ENCODE results near the gene AZGP1. TPM values are rescaled to one million over a fixed set of nuclear protein-coding genes. Genes with fewer than 3 reads are reported as not detected.
"Not testable (repeated sequence)": the region's sequence is repeated elsewhere in the genome, so short reads cannot be mapped to it uniquely, and the experiment has no call there.

Gene AZGP1
- polyA plus RNA-seq, 1 of the 3 experiments (the other 2 are of a cell fraction) = not detected

DNA sequence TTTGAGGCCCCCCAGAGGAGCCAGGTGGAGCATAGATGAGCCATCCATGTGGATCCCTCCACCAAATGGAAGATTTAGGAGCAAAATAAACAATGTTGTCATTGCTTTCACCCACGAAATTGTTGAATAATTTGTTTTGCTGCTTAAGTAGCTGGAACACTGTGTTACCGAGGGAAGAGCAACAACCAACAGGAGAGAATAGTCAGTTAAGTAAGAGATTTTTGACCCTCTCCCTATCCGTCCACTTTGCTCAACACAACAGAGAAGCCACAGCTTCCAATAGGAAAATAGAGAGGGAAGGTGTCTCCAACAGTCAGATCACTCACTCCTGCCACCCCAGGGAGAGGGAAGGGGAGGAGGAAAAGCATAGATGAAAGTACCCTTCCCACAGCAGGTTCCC is 35.7 kb upstream of the AZGP1 start:
- H3K4me1 ChIP-seq (ENCODE audit: control insufficient read depth in 1 of 2, insufficient read depth in 2 of 2, low read depth in 1 of 2, low read length in 1 of 2) = peaks cover 0 to 6% of the 10 kb centered on the region in 2 experiments; a peak in 1 of 4 replicates
- POLR2A ChIA-PET = no interaction called here
- H3K4me2 ChIP-seq = no peak overlapping the region
- no peaks in the 10 kb centered on the region for H3F3A ChIP-seq (replicated peaks; ENCODE audit: insufficient read depth)
- H3K4me3 ChIP-seq (ENCODE audit: low read depth in 2 of 2, low read length in 1 of 2) = no peak overlapping the region
- H3K79me2 ChIP-seq (ENCODE audit: insufficient read depth) = peaks cover 10% of the 10 kb centered on the region
- WGBS (ENCODE audit: low lambda C conversion rate) = 58% methylated on average over 3 of the region's 3 CpGs
- CTCF ChIA-PET = interaction anchor here (1.7 to 7.3 kb wide), 3 partner anchors 16 to 41 kb away, joined by 4 to 59 read pairs (median 5); no protein-coding TSS in a partner anchor
- DNase-seq = no peak
- no peak overlapping the region for H3K9ac ChIP-seq
- no peaks in the 10 kb centered on the region for H3K36me3 ChIP-seq (replicated peaks in 1 of 2; ENCODE audit: control insufficient read depth in 1 of 2, insufficient read depth in 2 of 2, low read length in 1 of 2)
- no peak overlapping the region for H2AFZ ChIP-seq (ENCODE audit: low read depth)
- no peaks in the 10 kb centered on the region for H4K20me1 ChIP-seq (ENCODE audit: insufficient read depth)
- no peaks in the 10 kb centered on the region for H3K27me3 ChIP-seq (ENCODE audit: insufficient read depth)
- no peaks in the 10 kb centered on the region for H3K9me3 ChIP-seq
- no peak overlapping the region for H3K27ac ChIP-seq (ENCODE audit: low read depth in 2 of 2, low read length in 1 of 2)
- H3K9me2 ChIP-seq = no peaks in the 10 kb centered on the region
- TF ChIP-seq FOXJ3 (CRISPR knock-in tag; IDR thresholded peaks at IDR 0.05) (no peak), USF1 (IDR thresholded peaks at IDR 0.05; ENCODE audit: borderline replicate concordance, low read depth) (no peak), EP300 (IDR thresholded peaks at IDR 0.05; ENCODE audit: borderline replicate concordance in 1 of 2, low read depth in 1 of 2, low read length in 1 of 2) (no peak), SMC3 (IDR thresholded peaks at IDR 0.05; ENCODE audit: low read depth, low read length) (no peak)

DNA sequence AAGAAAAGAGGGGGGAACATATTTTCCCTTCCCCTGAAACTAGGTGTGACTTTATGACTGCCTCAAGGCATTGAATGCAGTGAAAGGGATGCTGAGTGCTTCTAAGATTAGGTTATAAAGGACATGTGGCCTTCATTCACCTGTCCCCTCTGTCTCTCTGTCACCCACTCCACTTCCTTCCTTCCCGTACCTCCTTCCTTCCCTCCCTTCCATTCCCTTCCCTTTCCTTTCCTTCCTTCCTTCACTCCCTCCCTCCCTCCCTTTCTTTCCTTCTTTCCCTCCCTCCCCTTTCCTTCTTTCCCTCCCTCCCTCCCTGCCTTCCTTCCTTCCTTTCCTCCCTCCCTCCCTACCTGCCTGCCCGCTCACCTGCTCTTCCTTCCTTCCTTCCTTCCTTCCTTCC is 35.1 kb upstream of the AZGP1 start:
- no peak overlapping the region for H3K9ac ChIP-seq
- TF ChIP-seq USF1 (IDR thresholded peaks at IDR 0.05; ENCODE audit: borderline replicate concordance, low read depth) (no peak), ZBTB33 (IDR thresholded peaks at IDR 0.05; ENCODE audit: borderline replicate concordance, low read depth) (no peak), RCOR1 (IDR thresholded peaks at IDR 0.05; ENCODE audit: low read length) (no peak)
- no peaks in the 10 kb centered on the region for H3K27me3 ChIP-seq (ENCODE audit: insufficient read depth)
- DNase-seq = no peak
- H3F3A ChIP-seq (replicated peaks; ENCODE audit: insufficient read depth) = no peaks in the 10 kb centered on the region
- no peaks in the 10 kb centered on the region for H4K20me1 ChIP-seq (ENCODE audit: insufficient read depth)
- no peaks in the 10 kb centered on the region for H3K9me2 ChIP-seq
- H3K4me2 ChIP-seq = no peak overlapping the region
- H3K36me3 ChIP-seq (replicated peaks in 1 of 2; ENCODE audit: control insufficient read depth in 1 of 2, insufficient read depth in 2 of 2, low read length in 1 of 2) = no peaks in the 10 kb centered on the region
- CTCF ChIA-PET = interaction anchor here (1.7 to 7.3 kb wide), 2 partner anchors 19 to 42 kb away, joined by 4 to 59 read pairs; no protein-coding TSS in a partner anchor
- H3K79me2 ChIP-seq (ENCODE audit: insufficient read depth) = peaks cover 3% of the 10 kb centered on the region
- no peak overlapping the region for H2AFZ ChIP-seq (ENCODE audit: low read depth)
- no peaks in the 10 kb centered on the region for H3K9me3 ChIP-seq
- H3K4me3 ChIP-seq (ENCODE audit: low read depth in 2 of 2, low read length in 1 of 2) = no peak overlapping the region
- 44% methylated on average over 2 of the region's 2 CpGs for WGBS (ENCODE audit: low lambda C conversion rate)
- POLR2A ChIA-PET = interaction anchor here (0.6 kb wide), 1 partner anchor 17 kb away, joined by 3 read pairs; no protein-coding TSS in a partner anchor
- no peak overlapping the region for H3K27ac ChIP-seq (ENCODE audit: low read depth in 2 of 2, low read length in 1 of 2)
- peaks cover 0 to 6% of the 10 kb centered on the region in 2 experiments; a peak in 1 of 4 replicates for H3K4me1 ChIP-seq (ENCODE audit: control insufficient read depth in 1 of 2, insufficient read depth in 2 of 2, low read depth in 1 of 2, low read length in 1 of 2)

DNA sequence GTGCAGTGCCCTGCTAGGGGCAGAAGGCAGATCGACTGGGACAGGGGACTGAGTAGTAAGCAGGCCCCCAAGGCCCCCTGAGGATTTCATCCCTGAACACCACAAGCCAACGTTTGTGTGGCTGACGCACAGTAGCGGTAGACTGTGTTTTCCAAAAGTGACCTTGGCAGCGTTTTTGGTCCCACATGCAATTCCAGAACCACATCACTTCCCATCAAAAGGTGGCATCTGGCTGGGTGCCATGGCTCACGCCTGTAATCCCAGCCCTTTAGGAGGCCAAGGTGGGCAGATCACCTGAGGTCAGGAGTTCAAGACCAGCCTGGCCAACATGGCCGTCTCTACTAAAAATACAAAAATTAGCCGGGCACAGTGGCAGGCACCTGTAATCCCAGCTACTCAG is 34.1 kb upstream of the AZGP1 start:
- not testable (repeated sequence) for H3K9ac ChIP-seq; H3K79me2 ChIP-seq (ENCODE audit: insufficient read depth); H3K9me2 ChIP-seq; H3K4me1 ChIP-seq (ENCODE audit: control insufficient read depth in 1 of 2, insufficient read depth in 2 of 2, low read depth in 1 of 2, low read length in 1 of 2); H3K9me3 ChIP-seq; H3K27me3 ChIP-seq (ENCODE audit: insufficient read depth); H3K4me2 ChIP-seq; H4K20me1 ChIP-seq (ENCODE audit: insufficient read depth); H3K4me3 ChIP-seq (ENCODE audit: low read depth in 2 of 2, low read length in 1 of 2); H2AFZ ChIP-seq (ENCODE audit: low read depth); H3K27ac ChIP-seq (ENCODE audit: low read depth in 2 of 2, low read length in 1 of 2); H3F3A ChIP-seq (replicated peaks; ENCODE audit: insufficient read depth); H3K36me3 ChIP-seq (replicated peaks in 1 of 2; ENCODE audit: control insufficient read depth in 1 of 2, insufficient read depth in 2 of 2, low read length in 1 of 2); DNase-seq
- CTCF ChIA-PET = interaction anchor here (0.6 to 1.0 kb wide), 2 partner anchors 17 to 44 kb away, joined by 3 to 4 read pairs; no protein-coding TSS in a partner anchor
- 63% methylated on average over 8 of the region's 8 CpGs for WGBS (ENCODE audit: low lambda C conversion rate)
- POLR2A ChIA-PET = interaction anchor here (0.6 kb wide), 1 partner anchor 169 kb away, joined by 4 read pairs; no protein-coding TSS in a partner anchor

Measured in SK-N-SH (cell line).